Type B pancreatic cell (in vitro differentiated cells): ENCODE measurements around the gene ST8SIA5. TPM values are rescaled to one million over a fixed set of nuclear protein-coding genes. Genes with fewer than 3 reads are reported as not detected.

Experiments used
- DNase-seq: peaks from one replicate; pipeline ENCODE4 v3.0.0; 2021; ENCODE audit warnings: mixed read lengths; ENCODE audit not compliant: unreplicated experiment; ENCODE audit errors: extremely low spot score
- H3K27ac Mint-ChIP-seq: 2 replicates; pipeline ENCODE4 v1.8.0; 2021; ENCODE audit warnings: mild to moderate bottlenecking, mixed read lengths
- H3K27me3 Mint-ChIP-seq: 2 replicates; pipeline ENCODE4 v1.8.0; 2021; ENCODE audit warnings: mixed read lengths
- H3K36me3 Mint-ChIP-seq: 2 replicates; pipeline ENCODE4 v1.8.0; 2021; ENCODE audit warnings: mixed read lengths
- H3K4me1 Mint-ChIP-seq: one replicate; pipeline ENCODE4 v1.8.0; 2021; ENCODE audit warnings: mixed read lengths; ENCODE audit not compliant: unreplicated experiment
- H3K4me3 Mint-ChIP-seq: 2 replicates; pipeline ENCODE4 v1.8.0; 2021; ENCODE audit warnings: mild to moderate bottlenecking, mixed read lengths
- H3K9me3 Mint-ChIP-seq: 2 replicates; pipeline ENCODE4 v1.8.0; 2021; ENCODE audit warnings: mixed read lengths
- total RNA-seq: library from RNA; stranded (reverse); gene quantifications from 2 replicates; pipeline ENCODE4 v1.2.1, GENCODE V29; 2021; ENCODE audit warnings: low replicate concordance
- TF ChIP-seq, protein P1 (sequence below): fragments of 200-600 bp; sonication (generic); conservative IDR thresholded peaks from 2 replicates; pipeline ENCODE4 v1.5.0; 2021; ENCODE audit warnings: antibody characterized with exemption, mild to moderate bottlenecking

ST8SIA5 gene
- total RNA-seq, 1 donor from 2014 or later, result 0.94 TPM

DNA sequence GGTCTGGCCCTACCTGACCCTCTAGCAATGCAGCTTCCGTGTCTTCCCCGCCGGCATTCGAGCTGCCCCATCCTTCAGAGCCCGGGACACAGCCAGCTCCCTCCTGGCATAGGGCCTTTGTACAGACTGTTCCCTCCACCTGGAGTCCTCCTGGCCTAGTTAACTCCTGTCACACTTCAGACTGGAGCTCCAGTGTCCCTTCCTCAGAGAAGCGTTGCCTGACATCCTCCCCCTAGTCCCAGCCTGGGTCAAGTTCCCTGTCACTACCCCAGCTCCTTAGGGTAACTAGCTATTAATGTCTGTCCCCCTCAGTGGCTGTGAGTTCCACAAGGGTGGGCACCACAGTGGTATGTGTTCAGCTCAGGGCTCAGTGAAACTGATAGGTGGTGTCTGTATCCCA, 54.4 kb downstream of the ST8SIA5 start:
- no peaks in the 10 kb centered on the region for H3K36me3 Mint-ChIP-seq
- H3K27me3 Mint-ChIP-seq, result peaks cover 4% of the 10 kb centered on the region
- H3K9me3 Mint-ChIP-seq, result peaks cover 8% of the 10 kb centered on the region
- H3K4me3 Mint-ChIP-seq, result no peak overlapping the region
- TF ChIP-seq, protein P1, sequence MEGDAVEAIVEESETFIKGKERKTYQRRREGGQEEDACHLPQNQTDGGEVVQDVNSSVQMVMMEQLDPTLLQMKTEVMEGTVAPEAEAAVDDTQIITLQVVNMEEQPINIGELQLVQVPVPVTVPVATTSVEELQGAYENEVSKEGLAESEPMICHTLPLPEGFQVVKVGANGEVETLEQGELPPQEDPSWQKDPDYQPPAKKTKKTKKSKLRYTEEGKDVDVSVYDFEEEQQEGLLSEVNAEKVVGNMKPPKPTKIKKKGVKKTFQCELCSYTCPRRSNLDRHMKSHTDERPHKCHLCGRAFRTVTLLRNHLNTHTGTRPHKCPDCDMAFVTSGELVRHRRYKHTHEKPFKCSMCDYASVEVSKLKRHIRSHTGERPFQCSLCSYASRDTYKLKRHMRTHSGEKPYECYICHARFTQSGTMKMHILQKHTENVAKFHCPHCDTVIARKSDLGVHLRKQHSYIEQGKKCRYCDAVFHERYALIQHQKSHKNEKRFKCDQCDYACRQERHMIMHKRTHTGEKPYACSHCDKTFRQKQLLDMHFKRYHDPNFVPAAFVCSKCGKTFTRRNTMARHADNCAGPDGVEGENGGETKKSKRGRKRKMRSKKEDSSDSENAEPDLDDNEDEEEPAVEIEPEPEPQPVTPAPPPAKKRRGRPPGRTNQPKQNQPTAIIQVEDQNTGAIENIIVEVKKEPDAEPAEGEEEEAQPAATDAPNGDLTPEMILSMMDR, result no peak
- H3K27ac Mint-ChIP-seq, result no peak overlapping the region
- no peak for DNase-seq
- peaks cover 9% of the 10 kb centered on the region for H3K4me1 Mint-ChIP-seq

DNA sequence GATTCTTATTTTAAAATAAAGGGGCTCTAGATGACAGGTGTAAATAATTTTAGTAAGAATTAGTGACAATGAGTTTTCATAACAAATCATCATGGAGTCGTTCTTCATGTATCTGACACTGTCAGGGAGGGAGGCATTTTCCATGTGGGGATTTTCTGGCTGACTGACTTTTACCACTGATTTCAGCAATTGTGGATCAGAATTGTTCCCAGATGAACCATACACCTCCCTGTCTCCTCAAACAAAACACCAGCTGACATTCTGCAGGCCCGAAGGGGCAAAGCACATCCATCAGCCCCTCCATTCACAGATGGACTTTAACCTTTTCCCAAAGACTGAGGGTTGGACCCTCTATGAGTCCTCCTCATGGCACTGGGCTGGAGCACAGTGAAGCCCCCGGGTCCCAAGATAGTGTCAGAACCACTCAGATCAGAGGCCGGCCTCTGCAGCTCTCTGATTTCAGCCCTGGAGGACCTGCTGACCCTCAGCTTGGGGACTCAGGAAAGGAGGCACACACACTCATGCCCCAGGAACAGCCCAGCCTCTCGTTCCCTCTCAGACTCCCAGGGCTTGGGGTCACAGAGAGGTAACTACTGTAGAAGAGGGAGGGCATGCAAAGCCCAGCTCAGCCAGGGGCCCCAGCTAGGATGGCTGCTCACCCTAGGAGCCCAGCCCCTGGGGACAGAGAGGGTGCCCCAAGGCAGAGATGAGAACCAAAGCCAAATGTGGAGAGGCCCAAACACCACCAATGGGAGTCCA, 56.6 kb downstream of the ST8SIA5 start:
- no peaks in the 10 kb centered on the region for H3K4me1 Mint-ChIP-seq
- no peak overlapping the region for H3K27ac Mint-ChIP-seq
- peaks cover 6% of the 10 kb centered on the region for H3K9me3 Mint-ChIP-seq
- DNase-seq, result no peak
- H3K4me3 Mint-ChIP-seq, result no peak overlapping the region
- no peaks in the 10 kb centered on the region for H3K27me3 Mint-ChIP-seq
- H3K36me3 Mint-ChIP-seq, result no peaks in the 10 kb centered on the region
- TF ChIP-seq, protein P1, result no peak

DNA sequence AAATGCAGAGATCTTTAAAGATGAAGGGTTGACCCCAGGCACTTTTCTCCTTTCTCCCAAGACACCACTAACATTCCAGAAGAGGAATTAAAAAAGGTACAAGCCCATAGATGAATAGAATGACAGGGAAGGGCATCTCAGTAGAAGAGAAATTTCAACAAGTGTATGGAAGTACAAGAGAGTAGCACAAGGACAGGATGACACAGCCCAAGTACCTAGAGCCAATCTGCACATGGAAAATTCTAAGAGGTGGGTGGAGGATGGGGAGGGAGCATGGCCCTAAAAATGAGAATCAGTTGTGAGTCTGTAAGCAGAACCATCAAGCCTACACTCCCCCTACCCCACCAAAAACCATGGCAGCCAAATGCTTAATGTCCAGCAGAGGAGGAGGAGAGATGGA, 60.2 kb downstream of the ST8SIA5 start:
- no peaks in the 10 kb centered on the region for H3K36me3 Mint-ChIP-seq
- H3K4me1 Mint-ChIP-seq, result no peaks in the 10 kb centered on the region
- TF ChIP-seq, protein P1, result no peak
- H3K27ac Mint-ChIP-seq, result no peak overlapping the region
- DNase-seq, result no peak
- no peak overlapping the region for H3K4me3 Mint-ChIP-seq
- H3K27me3 Mint-ChIP-seq, result peaks cover 3% of the 10 kb centered on the region
- H3K9me3 Mint-ChIP-seq, result peaks cover 6% of the 10 kb centered on the region

DNA sequence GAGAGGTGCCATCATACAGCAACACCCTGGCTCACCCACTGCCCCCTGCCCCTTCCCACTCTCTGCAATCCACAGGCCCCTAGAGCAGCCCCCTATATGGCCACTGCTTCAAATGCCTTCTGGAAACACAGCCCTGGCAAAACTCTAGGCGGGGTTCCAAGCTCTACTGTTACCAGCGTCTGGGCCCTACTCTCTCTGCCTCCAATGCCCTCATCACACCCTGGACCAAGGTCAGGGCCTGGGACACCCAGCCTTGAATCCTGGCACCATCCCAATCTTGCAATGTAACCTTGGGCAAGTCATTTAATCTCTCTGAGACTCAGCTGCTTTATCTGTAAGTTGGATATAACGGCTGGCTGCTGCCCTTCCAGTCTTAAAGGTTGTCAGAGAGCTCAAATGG, 60.6 kb downstream of the ST8SIA5 start:
- Mint-ChIP-seq H3K27me3 (peaks cover 3% of the 10 kb centered on the region), H3K4me3 (no peak overlapping the region)

GRCh38 chr18:46693996-46694395, 62.9 kb downstream of the ST8SIA5 start:
- DNase-seq, result no peak
- Mint-ChIP-seq H3K27me3 (peaks cover 3% of the 10 kb centered on the region), H3K36me3 (no peaks in the 10 kb centered on the region), H3K9me3 (peaks cover 6% of the 10 kb centered on the region), H3K4me1 (no peaks in the 10 kb centered on the region), H3K27ac (no peak overlapping the region), H3K4me3 (no peak overlapping the region)
- TF ChIP-seq, protein P1, result no peak

More for the DNA sequence above, 60.6 kb downstream of the ST8SIA5 start:
- H3K9me3 Mint-ChIP-seq, result peaks cover 6% of the 10 kb centered on the region
- no peak overlapping the region for H3K27ac Mint-ChIP-seq
- no peak for DNase-seq
- no peaks in the 10 kb centered on the region for H3K4me1 Mint-ChIP-seq
- no peaks in the 10 kb centered on the region for H3K36me3 Mint-ChIP-seq
- TF ChIP-seq, protein P1, result no peak
